Measurements from ENCODE around the gene NUDT4. TPM values are rescaled to one million over a fixed set of nuclear protein-coding genes. Genes with fewer than 3 reads are reported as not detected.

NUDT4 gene
- total and polyA plus RNA-seq, 10 of the 15 experiments (the other 5 are each of a cell fraction or from before 2014, with no cell fraction given) = 26.6 to 91.6 (median 63.1) TPM

GRCh38 chr12:93338598-93338997, 39.1 kb upstream of the NUDT4 start (continued):
- TF ChIP-seq CEBPZ (IDR thresholded peaks at IDR 0.05; ENCODE audit: low read depth, low read length) = no peak

- Histone ChIP-seq H2AFZ (ENCODE audit: control insufficient read depth, low read depth, low read length) (no peak overlapping the region), H3K4me3 (no peak overlapping the region), H3K27ac (ENCODE audit: control insufficient read depth, insufficient read depth) (no peak overlapping the region), H3K9me3 (replicated peaks; ENCODE audit: control insufficient read depth, insufficient read depth, low read length) (no peaks in the 10 kb centered on the region), H3K9ac (ENCODE audit: control insufficient read depth, insufficient read depth, low read length) (no peak overlapping the region), H3K36me3 (ENCODE audit: control insufficient read depth in 2 of 2, insufficient read depth in 2 of 2, low read length in 1 of 2) (no peaks in the 10 kb centered on the region), H3K4me2 (ENCODE audit: control insufficient read depth, insufficient read depth) (no peak overlapping the region), H3K79me2 (ENCODE audit: control insufficient read depth, insufficient read depth, low read length) (no peaks in the 10 kb centered on the region), H3K4me1 (ENCODE audit: control insufficient read depth, insufficient read depth, low read length) (peaks cover 5% of the 10 kb centered on the region; the same call in 1 of the 2 replicates), H3K27me3 (replicated peaks in 1 of 2; ENCODE audit: control insufficient read depth in 2 of 2, insufficient read depth in 2 of 2, low read length in 1 of 2) (no peaks in the 10 kb centered on the region), H4K20me1 (ENCODE audit: control insufficient read depth, insufficient read depth) (no peaks in the 10 kb centered on the region)
- DNase-seq (ENCODE audit: low read depth, low spot score) (no peak), ATAC-seq (no peak), FAIRE-seq (no peak)
- whole genome bisulfite sequencing (ENCODE audit: insufficient coverage, insufficient replicate concordance, low lambda C conversion rate, missing lambda C conversion rate) = 85% methylated on average over 4 of the region's 4 CpGs
- no TSS peak for BruUV-seq (replicated peaks)
- POLR2A ChIA-PET = interaction anchor here (1.0 kb wide), 1 partner anchor 232 kb away, joined by 3 read pairs; no protein-coding TSS in a partner anchor
- TF ChIP-seq MYB (IDR thresholded peaks at IDR 0.05; ENCODE audit: borderline replicate concordance, low read depth, low read length) (no peak), SP1 (IDR thresholded peaks at IDR 0.05; ENCODE audit: low read depth, low read length) (no peak), ELK1 (IDR thresholded peaks at IDR 0.05; ENCODE audit: low read depth, low read length) (no peak), POLR2AphosphoS5 (IDR thresholded peaks at IDR 0.05; ENCODE audit: low read length) (no peak), CUX1 (IDR thresholded peaks at IDR 0.05; ENCODE audit: insufficient replicate concordance, low read depth, low read length) (no peak)
- SMC1A ChIA-PET (ENCODE audit: uncharacterized antibody, unreplicated experiment) = interaction anchor here (1.0 to 1.6 kb wide), 2 partner anchors 22 to 480 kb away, joined by 3 read pairs; no protein-coding TSS in a partner anchor
- in situ Hi-C loops (cut with MboI) = no loop called here
- intact Hi-C loops (cut with micrococcal nuclease; ENCODE audit: unreplicated experiment) = no loop called here
- CTCF ChIA-PET = interaction anchor here (1.0 kb wide), 1 partner anchor 195 kb away, joined by 3 read pairs; no protein-coding TSS in a partner anchor
- RAD21 ChIA-PET (ENCODE audit: unreplicated experiment) = no interaction called here
Measured at GRCh38 chr12:93339695-93340094, 38.0 kb upstream of the NUDT4 start.

Data from GM12878 (cell line).